ENCODE results near the gene RAB20. TPM values are rescaled to one million over a fixed set of nuclear protein-coding genes. Genes with fewer than 3 reads are reported as not detected.

Gene RAB20
- total and polyA plus RNA-seq, 9 of the 15 experiments (the other 6 are each of a cell fraction or from before 2014, with no cell fraction given): 0.62 to 9.2 (median 5.4) TPM

- no peaks in the 10 kb centered on the region; the same call in 1 of the 2 replicates for H3K9me3 ChIP-seq (replicated peaks; ENCODE audit: control insufficient read depth, insufficient read depth, low read depth, low read length)
- in situ Hi-C loops (cut with MboI) (no loop called here), intact Hi-C loops (cut with micrococcal nuclease) (no loop called here)
- POLR2A ChIA-PET: interaction anchor here (0.5 kb wide), 1 partner anchor 65 kb away, joined by 3 read pairs; no protein-coding TSS in a partner anchor
- H3K4me2 ChIP-seq (ENCODE audit: insufficient read depth, low read length): no peak overlapping the region
- H3K4me1 ChIP-seq (replicated peaks in 1 of 2; ENCODE audit: control insufficient read depth in 2 of 2, insufficient read depth in 2 of 2, low read length in 2 of 2): peaks cover 21 to 22% of the 10 kb centered on the region in 2 experiments; a peak in 4 of 5 replicates
- H2AFZ ChIP-seq (ENCODE audit: low read depth, low read length): no peak overlapping the region
- ATAC-seq: no peak
- no peaks in the 10 kb centered on the region for H3K9me1 ChIP-seq (ENCODE audit: control insufficient read depth, insufficient read depth, low read length)
- H3K79me2 ChIP-seq (ENCODE audit: control insufficient read depth, insufficient read depth, low read length): no peaks in the 10 kb centered on the region
- H3K36me3 ChIP-seq (ENCODE audit: control insufficient read depth, insufficient read depth, low read length): no peaks in the 10 kb centered on the region
- no peaks in the 10 kb centered on the region; a peak in 1 of 5 replicates for H3K27me3 ChIP-seq (ENCODE audit: control insufficient read depth in 2 of 2, insufficient read depth in 2 of 2, low read length in 2 of 2)
- WGBS (ENCODE audit: insufficient coverage, low coverage, missing lambda C conversion rate): 16% methylated on average over 2 of the region's 2 CpGs
- no peak for FAIRE-seq
- no peaks in the 10 kb centered on the region for H4K20me1 ChIP-seq (replicated peaks; ENCODE audit: control insufficient read depth, insufficient read depth, low read length)
- no peak overlapping the region for H3K4me3 ChIP-seq
- CTCF ChIA-PET (ENCODE audit: low intra/inter-chr PET ratio): interaction anchor here (0.9 kb wide), 1 partner anchor 117 kb away, joined by 3 read pairs; no protein-coding TSS in a partner anchor
- H3K9ac ChIP-seq (ENCODE audit: insufficient read depth in 1 of 2, low read depth in 2 of 2, low read length in 2 of 2): no peak overlapping the region
- H3K27ac ChIP-seq (ENCODE audit: extremely low read depth, low read depth, low read length): no peak overlapping the region
- no peak for DNase-seq (ENCODE audit: extremely low read depth in 1 of 4, low spot score in 3 of 4)
- BruUV-seq (replicated peaks): no TSS peak
- no peak for TF ChIP-seq ZNF518B (CRISPR knock-in tag; IDR thresholded peaks at IDR 0.05)
- TF ChIP-seq ZNF324 (CRISPR knock-in tag; IDR thresholded peaks at IDR 0.05): no peak
- TF ChIP-seq USF2 (CRISPR knock-in tag; IDR thresholded peaks at IDR 0.05): no peak
- TF ChIP-seq TAL1 (IDR thresholded peaks at IDR 0.05): no peak
- TF ChIP-seq, protein P1, sequence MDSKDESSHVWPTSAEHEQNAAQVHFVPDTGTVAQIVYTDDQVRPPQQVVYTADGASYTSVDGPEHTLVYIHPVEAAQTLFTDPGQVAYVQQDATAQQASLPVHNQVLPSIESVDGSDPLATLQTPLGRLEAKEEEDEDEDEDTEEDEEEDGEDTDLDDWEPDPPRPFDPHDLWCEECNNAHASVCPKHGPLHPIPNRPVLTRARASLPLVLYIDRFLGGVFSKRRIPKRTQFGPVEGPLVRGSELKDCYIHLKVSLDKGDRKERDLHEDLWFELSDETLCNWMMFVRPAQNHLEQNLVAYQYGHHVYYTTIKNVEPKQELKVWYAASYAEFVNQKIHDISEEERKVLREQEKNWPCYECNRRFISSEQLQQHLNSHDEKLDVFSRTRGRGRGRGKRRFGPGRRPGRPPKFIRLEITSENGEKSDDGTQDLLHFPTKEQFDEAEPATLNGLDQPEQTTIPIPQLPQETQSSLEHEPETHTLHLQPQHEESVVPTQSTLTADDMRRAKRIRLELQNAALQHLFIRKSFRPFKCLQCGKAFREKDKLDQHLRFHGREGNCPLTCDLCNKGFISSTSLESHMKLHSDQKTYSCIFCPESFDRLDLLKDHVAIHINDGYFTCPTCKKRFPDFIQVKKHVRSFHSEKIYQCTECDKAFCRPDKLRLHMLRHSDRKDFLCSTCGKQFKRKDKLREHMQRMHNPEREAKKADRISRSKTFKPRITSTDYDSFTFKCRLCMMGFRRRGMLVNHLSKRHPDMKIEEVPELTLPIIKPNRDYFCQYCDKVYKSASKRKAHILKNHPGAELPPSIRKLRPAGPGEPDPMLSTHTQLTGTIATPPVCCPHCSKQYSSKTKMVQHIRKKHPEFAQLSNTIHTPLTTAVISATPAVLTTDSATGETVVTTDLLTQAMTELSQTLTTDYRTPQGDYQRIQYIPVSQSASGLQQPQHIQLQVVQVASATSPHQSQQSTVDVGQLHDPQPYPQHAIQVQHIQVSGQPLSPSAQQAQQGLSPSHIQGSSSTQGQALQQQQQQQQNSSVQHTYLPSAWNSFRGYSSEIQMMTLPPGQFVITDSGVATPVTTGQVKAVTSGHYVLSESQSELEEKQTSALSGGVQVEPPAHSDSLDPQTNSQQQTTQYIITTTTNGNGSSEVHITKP (IDR thresholded peaks at IDR 0.05; ENCODE audit: partially characterized antibody): no peak
- TF ChIP-seq PRMT5 (CRISPR knock-in tag; IDR thresholded peaks at IDR 0.05): no peak
- no peak for TF ChIP-seq MIER1 (IDR thresholded peaks at IDR 0.05; ENCODE audit: low read depth)
- TF ChIP-seq CSDE1 (IDR thresholded peaks at IDR 0.05): no peak
- TF ChIP-seq CEBPG (CRISPR knock-in tag; IDR thresholded peaks at IDR 0.05): no peak
- no peak for TF ChIP-seq CEBPG (tag; conservative IDR thresholded peaks at IDR 0.05 in 1 of 2, IDR thresholded peaks at IDR 0.05 in 1 of 2)
- no peak for TF ChIP-seq HDAC8 (tag; IDR thresholded peaks at IDR 0.05)
- TF ChIP-seq, protein P2, sequence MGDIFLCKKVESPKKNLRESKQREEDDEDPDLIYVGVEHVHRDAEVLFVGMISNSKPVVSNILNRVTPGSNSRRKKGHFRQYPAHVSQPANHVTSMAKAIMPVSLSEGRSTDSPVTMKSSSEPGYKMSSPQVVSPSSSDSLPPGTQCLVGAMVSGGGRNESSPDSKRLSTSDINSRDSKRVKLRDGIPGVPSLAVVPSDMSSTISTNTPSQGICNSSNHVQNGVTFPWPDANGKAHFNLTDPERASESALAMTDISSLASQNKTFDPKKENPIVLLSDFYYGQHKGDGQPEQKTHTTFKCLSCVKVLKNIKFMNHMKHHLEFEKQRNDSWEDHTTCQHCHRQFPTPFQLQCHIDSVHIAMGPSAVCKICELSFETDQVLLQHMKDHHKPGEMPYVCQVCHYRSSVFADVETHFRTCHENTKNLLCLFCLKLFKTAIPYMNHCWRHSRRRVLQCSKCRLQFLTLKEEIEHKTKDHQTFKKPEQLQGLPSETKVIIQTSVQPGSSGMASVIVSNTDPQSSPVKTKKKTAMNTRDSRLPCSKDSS (IDR thresholded peaks at IDR 0.05; ENCODE audit: low read depth, partially characterized antibody): no peak
These were observed 11.2 kb upstream of the RAB20 start for GRCh38 chr13:110572778-110573118.
